SU-DHL-6 (cell line): ENCODE data around the gene CD200R1L.

Experiments
- H2AFZ ChIP-seq: fragments of 200-600 bp; sonication (generic); 2 replicates; pipeline ENCODE4 v1.6.1; 2014; ENCODE audit warnings: low read depth, mild to moderate bottlenecking, moderate library complexity, mixed read lengths, antibody characterized with exemption, low read length; ENCODE audit not compliant: severe bottlenecking
- H3F3A ChIP-seq: fragments of 200-600 bp; shearing (Covaris generic); 2 replicates; pipeline ENCODE4 v1.6.0; 2016; ENCODE audit warnings: antibody characterized with exemption, mild to moderate bottlenecking; ENCODE audit not compliant: insufficient read depth
- H3K27ac ChIP-seq: fragments of 200-600 bp; sonication (generic); 2 replicates; pipeline ENCODE4 v1.5.1; 2016; ENCODE audit warnings: low read depth, mild to moderate bottlenecking, low read length, moderate library complexity, mixed read lengths
- H3K27me3 ChIP-seq: fragments of 200-600 bp; sonication (generic), shearing (Covaris generic); 2 replicates; pipeline ENCODE4 v1.6.0; 2014; ENCODE audit warnings: mild to moderate bottlenecking, low read length
- H3K36me3 ChIP-seq: fragments of 200-600 bp; sonication (generic); 2 replicates; pipeline ENCODE4 v1.6.1; 2014; ENCODE audit warnings: mild to moderate bottlenecking, low read length, mixed read lengths
- H3K4me2 ChIP-seq: fragments of 300-600, 200-600 bp; shearing (Covaris generic), sonication (generic); 2 replicates; pipeline ENCODE4 v1.6.0; 2014; ENCODE audit warnings: low read length, low read depth, mild to moderate bottlenecking; ENCODE audit not compliant: poor library complexity, severe bottlenecking
- H3K4me3 ChIP-seq: fragments of 200-600 bp; sonication (generic); 2 replicates; pipeline ENCODE4 v1.5.1; 2014; ENCODE audit warnings: antibody characterized with exemption, low read length, mild to moderate bottlenecking, mixed read lengths; ENCODE audit not compliant: insufficient read depth, poor library complexity, severe bottlenecking
- H3K79me2 ChIP-seq: fragments of 200-600 bp; sonication (generic); 2 replicates; pipeline ENCODE4 v1.6.1; 2014; ENCODE audit warnings: mild to moderate bottlenecking, low read length, moderate library complexity; ENCODE audit not compliant: insufficient read depth
- H3K9ac ChIP-seq: fragments of 200-600 bp; sonication (generic); 2 replicates; pipeline ENCODE4 v1.7.0; 2014; ENCODE audit warnings: mild to moderate bottlenecking, low read length
- H3K9me2 ChIP-seq: fragments of 200-600 bp; sonication (generic); replicated peaks from 2 replicates; pipeline ENCODE4 v1.6.1; 2014; ENCODE audit warnings: low read length; ENCODE audit not compliant: insufficient read depth
- H3K9me3 ChIP-seq: fragments of 200-600 bp; sonication (generic); 2 replicates; pipeline ENCODE4 v1.6.1; 2014; ENCODE audit warnings: low read length, mixed read lengths; ENCODE audit not compliant: insufficient read depth
- H4K20me1 ChIP-seq: fragments of 200-600 bp; sonication (generic); 2 replicates; pipeline ENCODE4 v1.6.1; 2014; ENCODE audit warnings: low read depth, mild to moderate bottlenecking, antibody characterized with exemption, low read length, moderate library complexity, mixed read lengths
- EZH2phosphoT487 ChIP-seq: fragments of 200-600 bp; sonication (generic), shearing (Covaris generic); conservative IDR thresholded peaks from 2 replicates; pipeline ENCODE4 v1.6.1; 2018; ENCODE audit warnings: mild to moderate bottlenecking, antibody characterized with exemption, low read length, moderate library complexity, mixed read lengths
- TF ChIP-seq, protein P1 (sequence below): fragments of 200-600 bp; sonication (generic); IDR thresholded peaks from one replicate; pipeline ENCODE4 v1.5.1; 2017; ENCODE audit warnings: antibody characterized with exemption, mild to moderate bottlenecking, low read length, moderate library complexity; ENCODE audit not compliant: insufficient read depth, poor library complexity, severe bottlenecking

The CD200R1L gene

DNA sequence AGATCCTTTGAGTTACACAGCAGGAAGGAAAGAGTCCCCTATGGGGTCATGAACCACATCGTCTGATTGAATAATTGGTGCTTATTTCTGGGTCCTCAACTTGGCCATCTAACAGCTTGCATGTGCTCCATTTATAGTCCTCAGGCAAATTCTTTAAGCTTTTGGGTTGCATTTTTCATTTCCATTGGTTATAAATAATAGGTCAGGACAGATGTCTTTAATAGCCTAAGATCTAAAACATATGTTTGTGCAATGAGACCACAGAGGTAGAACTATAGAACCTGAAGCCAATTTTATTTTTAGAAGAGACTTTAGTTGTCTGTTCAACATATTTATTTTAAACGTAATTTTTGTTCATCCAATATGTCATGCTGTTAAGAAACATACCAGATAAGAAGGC, 43.2 kb downstream of the CD200R1L start:
- no peak overlapping the region for H3K4me2 ChIP-seq
- H3K9ac ChIP-seq = no peak overlapping the region
- no peaks in the 10 kb centered on the region for H3K9me3 ChIP-seq
- H3K4me3 ChIP-seq = no peak overlapping the region
- H3K9me2 ChIP-seq = no peaks in the 10 kb centered on the region
- H3K27ac ChIP-seq = no peak overlapping the region
- no peaks in the 10 kb centered on the region for H3K36me3 ChIP-seq
- no peaks in the 10 kb centered on the region for H3F3A ChIP-seq
- H4K20me1 ChIP-seq = no peaks in the 10 kb centered on the region
- TF ChIP-seq, protein P1, sequence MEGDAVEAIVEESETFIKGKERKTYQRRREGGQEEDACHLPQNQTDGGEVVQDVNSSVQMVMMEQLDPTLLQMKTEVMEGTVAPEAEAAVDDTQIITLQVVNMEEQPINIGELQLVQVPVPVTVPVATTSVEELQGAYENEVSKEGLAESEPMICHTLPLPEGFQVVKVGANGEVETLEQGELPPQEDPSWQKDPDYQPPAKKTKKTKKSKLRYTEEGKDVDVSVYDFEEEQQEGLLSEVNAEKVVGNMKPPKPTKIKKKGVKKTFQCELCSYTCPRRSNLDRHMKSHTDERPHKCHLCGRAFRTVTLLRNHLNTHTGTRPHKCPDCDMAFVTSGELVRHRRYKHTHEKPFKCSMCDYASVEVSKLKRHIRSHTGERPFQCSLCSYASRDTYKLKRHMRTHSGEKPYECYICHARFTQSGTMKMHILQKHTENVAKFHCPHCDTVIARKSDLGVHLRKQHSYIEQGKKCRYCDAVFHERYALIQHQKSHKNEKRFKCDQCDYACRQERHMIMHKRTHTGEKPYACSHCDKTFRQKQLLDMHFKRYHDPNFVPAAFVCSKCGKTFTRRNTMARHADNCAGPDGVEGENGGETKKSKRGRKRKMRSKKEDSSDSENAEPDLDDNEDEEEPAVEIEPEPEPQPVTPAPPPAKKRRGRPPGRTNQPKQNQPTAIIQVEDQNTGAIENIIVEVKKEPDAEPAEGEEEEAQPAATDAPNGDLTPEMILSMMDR = no peak
- TF ChIP-seq EZH2phosphoT487 = no peak
- H3K79me2 ChIP-seq = no peaks in the 10 kb centered on the region
- no peaks in the 10 kb centered on the region for H3K27me3 ChIP-seq
- H2AFZ ChIP-seq = no peak overlapping the region

DNA sequence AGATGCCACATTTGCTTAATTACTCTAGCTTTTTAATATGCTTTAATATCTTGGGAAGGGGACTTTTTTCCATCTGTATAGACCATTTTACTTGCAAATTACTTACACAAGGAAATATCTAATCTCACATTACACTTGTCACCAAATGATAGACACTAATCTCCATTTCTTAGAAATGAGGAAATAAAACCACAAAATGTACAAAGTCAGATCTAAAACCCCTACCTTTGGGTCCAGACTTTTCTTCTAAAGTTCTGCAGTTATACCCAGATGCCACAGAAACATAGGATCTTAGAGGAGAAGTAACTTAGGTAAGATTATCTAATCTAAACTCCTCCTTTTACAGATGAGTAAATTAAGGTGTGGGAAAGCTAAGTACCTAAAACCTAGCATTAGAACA, 44.3 kb downstream of the CD200R1L start:
- Histone ChIP-seq H3K4me3 (no peak overlapping the region), H3K9me2 (no peaks in the 10 kb centered on the region), H4K20me1 (no peaks in the 10 kb centered on the region), H3K9ac (no peak overlapping the region), H3K36me3 (no peaks in the 10 kb centered on the region), H3K79me2 (no peaks in the 10 kb centered on the region), H3K27ac (no peak overlapping the region), H2AFZ (no peak overlapping the region), H3F3A (no peaks in the 10 kb centered on the region), H3K4me2 (no peak overlapping the region), H3K9me3 (no peaks in the 10 kb centered on the region), H3K27me3 (no peaks in the 10 kb centered on the region)
- TF ChIP-seq, protein P1 = no peak
- no peak for TF ChIP-seq EZH2phosphoT487

DNA sequence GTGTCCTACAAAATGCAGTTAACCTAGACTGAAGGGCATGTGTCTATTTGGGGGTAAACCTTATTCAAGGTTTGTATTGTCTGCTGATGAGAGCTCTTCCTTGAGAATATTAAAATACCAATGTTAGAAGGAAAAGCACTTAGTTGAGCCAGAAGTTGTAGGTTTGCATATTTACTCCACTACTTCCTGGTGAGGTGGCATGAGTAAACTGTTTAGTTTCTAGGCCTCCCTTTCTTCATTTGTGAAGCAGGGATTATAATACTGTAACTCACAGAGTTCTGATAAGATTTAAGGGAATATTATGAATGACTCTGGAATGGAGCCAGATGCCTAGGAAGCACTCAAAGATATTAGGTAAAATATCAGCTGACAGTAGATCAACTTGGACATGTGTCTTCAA, 46.7 kb downstream of the CD200R1L start:
- no peaks in the 10 kb centered on the region for H3K27me3 ChIP-seq
- no peaks in the 10 kb centered on the region for H3K79me2 ChIP-seq
- no peaks in the 10 kb centered on the region for H3K9me2 ChIP-seq
- no peaks in the 10 kb centered on the region for H3K36me3 ChIP-seq
- H3K4me3 ChIP-seq = no peak overlapping the region
- H4K20me1 ChIP-seq = no peaks in the 10 kb centered on the region
- TF ChIP-seq, protein P1 = no peak
- TF ChIP-seq EZH2phosphoT487 = no peak
- H2AFZ ChIP-seq = peak overlapping the region; percentile 43
- no peak overlapping the region for H3K4me2 ChIP-seq
- no peak overlapping the region for H3K27ac ChIP-seq
- H3K9ac ChIP-seq = no peak overlapping the region
- no peaks in the 10 kb centered on the region for H3F3A ChIP-seq
- H3K9me3 ChIP-seq = no peaks in the 10 kb centered on the region
